GM18526 (cell line): ENCODE data around the gene ZNF784.

Source experiments
- POLR2A ChIP-seq: IDR thresholded peaks from 3 replicates; pipeline ENCODE4 v1.6.1; 2011; ENCODE audit not compliant: insufficient read length; ENCODE audit errors: extremely low read depth

Gene ZNF784

DNA sequence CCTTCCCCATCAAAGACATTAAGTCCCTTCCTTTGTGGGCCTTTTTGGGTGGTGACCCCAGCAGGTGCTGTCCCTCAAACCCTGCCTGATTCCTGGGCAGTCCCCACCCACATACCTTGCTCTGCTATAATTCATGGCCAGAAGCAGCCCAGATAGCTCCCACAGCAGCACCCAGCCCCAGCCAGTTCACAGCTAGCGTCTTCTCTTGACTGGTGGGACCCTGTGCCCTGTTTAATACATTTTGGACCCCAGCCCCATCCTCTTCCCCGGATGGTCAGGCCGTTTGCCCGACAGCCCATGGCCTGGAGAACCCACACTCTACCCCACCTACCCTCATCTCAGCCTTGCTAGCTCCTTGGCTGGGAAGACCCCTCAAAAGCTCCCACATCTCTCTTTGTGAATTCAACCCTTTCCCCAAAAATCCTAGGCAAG, 25.8 kb upstream of the ZNF784 start:
- TF ChIP-seq POLR2A = no peak

DNA sequence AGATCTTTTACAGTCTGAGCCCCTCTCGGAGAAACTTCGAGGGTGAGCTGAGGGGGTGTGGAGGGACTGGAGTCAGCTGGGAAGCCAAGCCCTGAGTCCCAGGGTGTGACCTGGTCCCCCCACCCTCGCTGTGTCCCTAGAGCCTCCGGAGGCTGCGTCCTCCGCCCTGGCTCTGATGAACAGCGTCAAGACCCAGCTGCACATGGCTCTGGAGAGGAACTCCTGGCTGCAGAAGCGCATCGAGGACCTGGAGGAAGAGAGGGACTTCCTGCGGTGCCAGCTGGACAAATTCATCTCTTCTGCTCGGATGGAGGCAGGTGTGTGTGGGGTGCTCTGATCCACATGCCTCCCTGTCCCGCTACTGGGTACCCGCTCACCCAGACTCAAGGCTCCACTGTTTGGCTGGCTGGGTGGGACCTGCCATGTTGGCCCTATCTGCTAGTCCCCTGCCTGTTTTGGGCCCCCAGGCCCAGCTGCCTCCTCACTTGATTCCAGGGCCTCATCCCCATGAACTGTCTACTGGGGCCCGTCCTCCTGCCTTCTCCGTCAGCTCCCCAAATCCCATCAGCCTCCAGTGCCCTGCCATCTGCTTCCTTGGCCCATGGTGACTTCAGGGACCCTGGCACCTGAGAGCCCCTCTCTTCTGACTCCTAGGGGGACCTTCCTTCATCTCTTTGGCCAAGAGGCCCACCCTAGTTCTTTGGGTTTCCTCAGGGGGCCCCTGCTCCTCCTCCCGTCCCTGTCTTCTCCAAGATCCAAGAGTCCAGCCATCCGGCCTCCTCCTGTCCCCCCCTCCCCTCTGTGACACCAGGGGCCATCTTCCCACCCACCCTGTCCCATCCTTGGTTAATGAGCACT, 25.1 kb upstream of the ZNF784 start:
- no peak for TF ChIP-seq POLR2A

DNA sequence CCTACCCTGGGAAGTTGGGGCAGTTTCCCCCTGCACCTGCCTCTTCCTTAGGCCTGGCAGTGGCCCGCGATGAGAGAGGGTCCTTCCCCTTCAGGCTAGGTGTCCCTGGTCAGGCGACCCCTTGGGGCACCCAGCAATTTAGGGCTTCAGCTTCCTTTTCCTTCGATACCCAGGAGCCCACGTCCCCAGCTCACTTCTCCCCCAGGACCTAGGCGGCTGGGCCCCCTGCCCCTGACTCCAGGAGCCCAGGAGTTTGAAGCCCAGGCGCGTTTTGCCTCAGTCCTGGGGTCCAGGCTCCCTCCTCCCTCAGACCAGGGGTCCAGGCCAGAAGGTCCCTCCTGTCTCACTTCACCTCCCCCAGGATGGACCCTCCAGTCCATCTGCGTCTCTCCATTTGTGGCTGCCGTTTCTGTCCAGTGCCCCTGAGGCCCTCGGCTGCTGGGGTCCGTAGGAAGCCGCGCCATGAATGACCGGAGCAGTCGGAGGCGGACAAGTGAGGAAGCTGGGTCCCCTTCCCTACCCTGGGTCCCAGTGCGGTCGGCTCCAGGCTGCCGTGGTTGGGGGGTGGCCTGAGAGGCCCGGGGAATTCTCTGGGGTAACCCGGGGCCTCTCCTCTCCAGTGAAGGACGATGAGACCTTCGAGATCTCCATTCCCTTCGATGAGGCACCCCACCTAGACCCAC, 24.4 kb upstream of the ZNF784 start:
- no peak for TF ChIP-seq POLR2A

DNA sequence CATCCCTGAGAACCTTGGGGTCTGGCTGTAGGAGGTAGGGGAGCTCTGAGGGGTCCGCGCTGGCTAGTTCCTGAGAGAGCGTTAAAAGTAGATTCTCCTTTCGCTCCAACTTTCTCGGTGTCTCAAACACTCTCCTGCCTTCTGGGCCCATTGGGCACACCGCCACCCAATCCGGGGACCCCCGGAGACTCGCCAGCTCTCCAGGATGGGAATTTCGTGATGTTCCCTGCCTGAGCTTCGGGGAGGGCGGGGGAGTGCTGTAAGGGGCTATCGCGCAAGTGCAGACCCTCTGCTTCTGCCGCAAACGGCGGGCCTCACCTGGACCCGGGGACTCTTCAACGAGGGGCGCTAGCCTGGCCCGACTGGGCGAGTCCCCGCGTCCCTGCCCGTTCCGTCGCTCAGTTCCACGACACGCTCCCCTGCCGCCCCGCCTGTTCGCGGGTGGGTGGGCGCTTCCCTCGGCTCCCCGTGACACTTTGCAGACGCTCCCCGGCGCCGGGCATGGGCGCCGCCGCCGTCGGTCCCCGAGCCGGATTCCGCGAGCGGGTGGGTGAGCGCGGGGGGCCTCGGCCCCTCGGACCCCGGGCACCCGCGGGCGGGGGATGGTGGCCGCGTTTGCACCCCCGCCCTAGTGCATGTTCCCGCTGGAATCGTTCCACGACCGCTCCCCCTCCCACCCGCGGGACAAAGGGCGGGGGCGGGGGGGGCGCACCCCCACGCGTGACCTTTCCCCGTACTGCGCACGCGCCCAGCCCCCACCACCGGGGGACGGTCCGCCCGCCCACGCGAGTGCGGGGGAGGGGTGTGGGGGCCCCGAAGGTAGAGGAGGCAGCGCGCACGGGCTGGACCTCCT, 23.6 kb upstream of the ZNF784 start, which contains the start of gene CCDC106:
CCDC106 (plus strand) TSS at position 481 of the 853 bp plus-strand sequence. CDS start 835 bp downstream, outside the sequence.
- no peak for TF ChIP-seq POLR2A

DNA sequence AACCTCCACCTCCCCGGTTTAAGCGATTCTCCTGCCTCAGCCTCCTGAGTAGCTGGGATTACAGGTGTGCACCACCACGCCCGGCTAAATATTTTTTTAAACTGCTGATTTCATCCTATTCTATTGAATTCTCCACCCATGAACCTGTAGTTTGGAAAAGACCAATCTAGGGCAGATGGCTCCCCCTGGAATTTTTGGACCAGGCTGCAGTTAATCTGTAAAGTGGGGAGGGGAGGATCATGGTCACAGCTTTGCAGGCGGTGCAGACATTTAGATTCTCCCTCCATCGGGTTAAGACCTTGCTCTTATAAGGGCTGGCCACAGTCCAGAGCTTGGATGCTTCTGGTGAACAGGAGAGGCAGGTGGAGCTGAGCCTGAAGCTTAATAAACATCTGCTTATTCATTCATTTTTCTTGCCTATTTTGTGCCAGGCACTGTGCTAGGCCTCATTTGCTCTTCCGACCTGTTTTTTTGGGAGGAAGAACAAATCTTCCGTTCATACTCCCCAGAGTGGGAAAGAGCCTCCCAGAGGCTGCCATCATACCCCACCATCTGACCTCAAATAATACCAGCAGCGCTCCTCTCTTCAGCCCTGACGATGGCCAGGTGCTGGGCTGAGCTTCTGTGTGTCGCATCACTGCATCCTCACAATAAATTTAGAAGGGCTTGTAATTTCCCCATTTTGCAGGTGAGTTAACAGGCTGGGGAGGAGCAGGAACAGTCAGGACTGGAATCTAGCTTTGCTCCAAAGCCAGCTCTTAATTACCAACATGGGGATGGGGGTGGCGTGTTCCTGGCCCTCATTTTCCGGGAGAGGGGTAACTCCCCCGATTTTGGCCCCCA, 22.7 kb upstream of the ZNF784 start:
- TF ChIP-seq POLR2A = no peak

DNA sequence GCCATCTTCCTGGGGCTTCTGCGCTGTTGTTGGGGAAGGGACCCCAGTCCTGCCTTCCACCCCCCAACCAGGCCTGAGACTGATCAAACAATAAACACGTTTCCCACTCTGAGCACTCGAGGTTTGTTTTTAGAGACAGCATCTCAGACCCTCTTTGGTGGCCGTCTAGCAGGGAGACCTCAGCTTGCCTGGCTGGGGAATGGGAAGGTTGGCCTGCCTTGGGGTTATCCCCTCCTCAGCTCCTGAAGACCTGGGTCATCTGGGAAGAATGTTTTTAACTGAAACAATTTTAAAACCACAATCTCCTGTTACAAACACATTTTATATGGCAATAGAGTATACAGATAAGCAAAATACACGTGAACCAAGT, 21.1 kb upstream of the ZNF784 start:
- TF ChIP-seq POLR2A = no peak

DNA sequence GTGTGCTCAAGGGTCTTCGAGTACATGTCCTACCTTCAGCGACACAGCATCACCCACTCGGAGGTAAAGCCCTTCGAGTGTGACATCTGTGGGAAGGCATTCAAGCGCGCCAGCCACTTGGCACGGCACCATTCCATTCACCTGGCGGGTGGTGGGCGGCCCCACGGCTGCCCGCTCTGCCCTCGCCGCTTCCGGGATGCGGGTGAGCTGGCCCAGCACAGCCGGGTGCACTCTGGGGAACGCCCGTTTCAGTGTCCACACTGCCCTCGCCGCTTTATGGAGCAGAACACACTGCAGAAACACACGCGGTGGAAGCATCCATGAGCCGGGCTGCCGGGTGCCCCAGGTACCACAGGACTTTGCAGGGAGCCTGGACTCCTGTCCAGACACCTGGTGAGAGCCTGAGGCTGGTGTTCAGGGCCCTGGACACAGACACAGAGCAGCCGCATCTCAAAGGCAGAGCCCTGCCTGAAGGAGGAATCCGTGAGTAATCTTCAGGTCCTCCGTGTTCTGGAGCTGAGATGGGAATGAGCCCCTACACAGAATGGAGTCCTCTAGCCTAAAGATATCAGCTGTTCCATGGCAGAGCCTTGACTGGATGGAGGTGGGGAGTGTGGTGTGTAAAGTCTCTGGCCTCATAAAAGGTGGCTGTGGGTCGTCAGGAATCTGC, 20.6 kb upstream of the ZNF784 start:
- TF ChIP-seq POLR2A = no peak

DNA sequence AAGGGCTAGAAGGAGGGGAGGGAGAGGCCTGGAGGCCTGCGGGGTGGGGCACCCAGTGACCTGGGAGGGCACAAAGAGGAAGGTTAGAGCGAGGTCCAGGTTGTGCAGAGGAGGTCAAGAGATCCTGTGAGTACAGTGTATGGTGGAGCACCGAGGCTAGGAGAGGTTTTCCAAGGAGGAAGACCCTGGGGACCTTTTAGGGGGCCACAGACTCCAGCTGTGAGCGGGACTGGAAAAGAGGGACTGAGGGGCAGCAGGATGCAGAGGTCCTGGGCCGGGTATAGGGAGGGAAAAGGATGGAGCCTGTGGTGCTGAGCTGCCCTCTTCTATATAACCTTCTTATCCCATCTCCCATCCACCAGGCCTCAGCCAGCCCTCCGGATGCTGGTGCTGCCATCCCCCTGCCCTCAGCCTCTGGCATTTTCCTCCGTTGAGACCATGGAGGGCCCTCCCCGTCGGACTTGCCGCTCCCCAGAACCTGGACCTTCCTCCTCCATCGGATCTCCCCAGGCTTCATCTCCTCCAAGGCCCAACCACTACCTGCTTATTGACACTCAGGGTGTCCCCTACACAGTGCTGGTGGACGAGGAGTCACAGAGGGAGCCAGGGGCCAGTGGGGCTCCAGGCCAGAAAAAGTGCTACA, 19.9 kb upstream of the ZNF784 start:
- no peak for TF ChIP-seq POLR2A

DNA sequence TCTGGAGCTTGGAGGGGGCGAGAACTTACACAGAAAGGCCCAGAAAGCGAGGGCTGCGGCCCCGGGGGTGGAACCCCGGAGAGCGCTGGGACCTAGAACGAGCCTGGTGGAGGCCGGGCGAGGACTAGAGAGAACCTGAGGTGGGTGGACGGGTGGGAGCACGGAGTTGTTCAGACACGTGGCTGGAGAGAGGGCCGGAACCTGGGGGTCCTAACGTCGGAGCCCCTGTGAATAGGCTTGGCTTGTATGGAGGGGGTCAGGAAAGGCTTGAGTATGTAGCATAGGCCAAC, 19.5 kb upstream of the ZNF784 start:
- TF ChIP-seq POLR2A = no peak

DNA sequence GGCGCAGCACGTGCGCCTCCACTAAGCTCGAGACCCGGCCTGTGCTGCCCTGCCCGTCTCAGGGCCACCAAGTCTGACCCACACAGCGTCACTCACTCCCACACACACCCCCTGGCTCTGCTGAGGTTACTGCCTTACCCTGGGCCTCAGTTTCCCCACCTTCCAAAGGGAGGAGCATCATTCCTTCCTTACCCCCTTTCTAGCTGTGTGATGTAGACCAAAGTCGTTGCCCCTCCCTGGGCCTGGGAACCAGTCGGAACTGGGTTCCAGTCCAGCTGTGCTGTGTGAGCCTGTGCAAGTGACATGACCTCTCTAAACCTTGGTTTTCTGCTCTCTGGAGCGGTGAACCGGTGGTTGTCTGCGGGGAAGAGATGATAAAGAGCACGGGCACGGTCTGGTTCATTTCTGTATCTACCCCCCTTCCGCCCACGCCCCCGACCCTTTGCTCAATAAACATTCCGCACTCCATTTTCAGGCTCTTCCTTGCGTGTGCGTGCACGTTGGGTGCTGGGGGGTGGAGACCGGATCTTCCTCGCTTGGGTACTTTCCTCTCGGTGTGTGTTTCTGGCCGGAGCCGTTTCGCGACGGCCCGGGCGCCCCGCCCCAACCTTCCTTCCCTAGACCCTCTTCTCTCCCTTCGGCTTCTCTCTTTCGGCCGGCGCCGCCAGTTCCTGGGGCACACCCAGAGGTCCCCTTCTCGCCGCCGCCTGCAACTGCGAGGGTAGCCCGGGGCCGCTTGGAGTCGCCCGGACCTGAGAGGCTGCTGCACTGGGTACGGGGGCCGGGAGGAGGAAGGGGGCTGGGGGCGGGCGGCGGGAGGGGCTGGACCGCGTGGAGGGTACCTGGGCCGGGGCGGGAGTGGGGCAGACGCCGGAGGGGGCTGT, 18.9 kb upstream of the ZNF784 start, which contains the start of gene ZNF581:
ZNF581 (plus strand) TSS at position 647 of the 884 bp plus-strand sequence. CDS start 923 bp downstream, outside the sequence.
- TF ChIP-seq POLR2A = peak; percentile 43

DNA sequence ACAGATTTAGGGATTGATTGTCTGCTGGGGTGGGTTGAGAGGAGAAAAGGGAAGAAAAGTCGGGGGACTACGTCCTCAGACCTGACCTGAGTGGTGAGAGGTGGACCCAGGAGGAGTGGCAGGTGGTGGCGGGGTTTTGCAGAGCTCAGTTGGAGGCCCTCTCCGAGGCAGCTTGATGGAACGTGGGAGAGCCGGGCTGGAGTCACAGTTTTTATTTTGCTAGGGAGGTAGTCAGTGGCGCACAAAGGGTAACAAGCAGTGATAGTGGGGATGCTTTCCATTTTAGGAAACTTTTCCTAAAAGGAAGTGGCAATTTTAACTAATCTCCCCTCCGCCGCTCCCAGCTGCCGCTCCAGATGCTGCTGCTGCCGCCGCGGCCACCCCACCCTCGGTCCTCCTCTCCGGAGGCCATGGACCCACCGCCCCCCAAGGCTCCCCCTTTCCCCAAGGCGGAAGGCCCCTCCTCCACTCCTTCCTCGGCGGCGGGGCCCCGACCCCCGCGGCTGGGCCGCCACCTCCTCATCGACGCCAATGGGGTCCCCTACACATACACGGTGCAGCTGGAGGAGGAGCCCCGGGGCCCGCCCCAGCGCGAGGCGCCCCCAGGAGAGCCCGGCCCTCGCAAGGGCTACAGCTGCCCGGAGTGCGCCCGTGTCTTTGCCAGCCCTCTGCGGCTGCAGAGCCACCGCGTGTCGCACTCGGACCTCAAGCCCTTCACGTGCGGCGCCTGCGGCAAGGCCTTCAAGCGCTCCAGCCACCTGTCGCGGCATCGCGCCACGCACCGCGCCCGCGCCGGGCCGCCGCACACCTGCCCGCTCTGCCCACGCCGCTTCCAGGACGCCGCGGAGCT, 18.0 kb upstream of the ZNF784 start:
- no peak for TF ChIP-seq POLR2A
